Activated CD4-positive, alpha-beta T cell treated with anti-CD3 and anti-CD28 coated beads, Interleukin-2, amount 50 U/mL, for 4 hours (primary cell): ENCODE results near the gene SLC24A4.

Experiments
- DNase-seq, 2 experiments: peaks; one replicate each; pipeline ENCODE4 v3.0.0-alpha.2; 2020

The SLC24A4 gene

GRCh38 chr14:92510972-92511371, 188.0 kb downstream of the SLC24A4 start:
- no peak for DNase-seq

GRCh38 chr14:92511453-92512238, 188.7 kb downstream of the SLC24A4 start:
- no peak for DNase-seq

- no peak for DNase-seq
Measured at GRCh38 chr14:92512807-92513203, 189.8 kb downstream of the SLC24A4 start.

GRCh38 chr14:92513204-92513965, 190.4 kb downstream of the SLC24A4 start, which contains the start of gene RIN3:
Gene RIN3, plus strand, starts transcription at chr14:92513781. Its CDS starts 152 bp downstream, at chr14:92513933.
- DNase-seq: peak; percentile 14 to 19

- DNase-seq: peak; percentile 21 to 30
Measured at GRCh38 chr14:92513966-92514843, 191.2 kb downstream of the SLC24A4 start.

GRCh38 chr14:92514844-92515514, 192.0 kb downstream of the SLC24A4 start:
- no peak for DNase-seq

GRCh38 chr14:92515546-92516343, 192.8 kb downstream of the SLC24A4 start:
- no peak for DNase-seq

- no peak for DNase-seq
Measured at GRCh38 chr14:92516344-92516965, 193.5 kb downstream of the SLC24A4 start.

- peak in 1 of 2 experiments; percentile 7 for DNase-seq
Measured at GRCh38 chr14:92516966-92517506, 194.1 kb downstream of the SLC24A4 start.

- DNase-seq: no peak
Measured at GRCh38 chr14:92517761-92518160, 194.8 kb downstream of the SLC24A4 start.

GRCh38 chr14:92519246-92520101, 196.5 kb downstream of the SLC24A4 start:
- DNase-seq: no peak

GRCh38 chr14:92520102-92521057, 197.4 kb downstream of the SLC24A4 start:
- no peak for DNase-seq

GRCh38 chr14:92521058-92521415, 198.1 kb downstream of the SLC24A4 start:
- no peak for DNase-seq

GRCh38 chr14:92523752-92524151, 200.8 kb downstream of the SLC24A4 start:
- no peak for DNase-seq

GRCh38 chr14:92524602-92525185, 201.7 kb downstream of the SLC24A4 start:
- no peak for DNase-seq

- DNase-seq: no peak
Measured at GRCh38 chr14:92525322-92526095, 202.5 kb downstream of the SLC24A4 start.

- DNase-seq: no peak
Measured at GRCh38 chr14:92527721-92528120, 204.8 kb downstream of the SLC24A4 start.
